B cell (primary cell): Measurements from ENCODE around the gene CENPM. TPM values are rescaled to one million over a fixed set of nuclear protein-coding genes. Genes with fewer than 3 reads are reported as not detected.

ENCODE experiments used
- ATAC-seq: fragments of 200-7000 bp; cut with Tn5 transposase; one replicate; pipeline ENCODE4 v1.10.0; 2021; ENCODE audit warnings: low read depth, mild to moderate bottlenecking, moderate number of reproducible peaks, moderate library complexity
- CTCF ChIA-PET: fragments of 350-600 bp; sonication (Branson Sonifier 250); formaldehyde crosslinking; loops from one replicate; lab custom pipeline; 2021; ENCODE audit warnings: antibody characterized with exemption, inconsistent platforms; lab: Charles Lee
- POLR2A ChIA-PET: fragments of 350-600 bp; sonication (Branson Sonifier 250); formaldehyde crosslinking; loops from one replicate; lab custom pipeline; 2021; ENCODE audit warnings: antibody characterized with exemption; lab: Charles Lee
- DNase-seq: peaks from one replicate; pipeline ENCODE4 v3.0.0; 2013
- H2AFZ ChIP-seq: 2 replicates; pipeline ENCODE4 v1.6.1; 2012; ENCODE audit warnings: mild to moderate bottlenecking, low read depth, low read length; ENCODE audit not compliant: insufficient read depth, poor library complexity, severe bottlenecking
- H3K27ac ChIP-seq, 2 donors: 1 replicate in 1 of 2; 2 replicates in 1 of 2; pipeline ENCODE4 v1.5.1; 2012 to 2013; ENCODE audit warnings: low read length in 2 of 2, mild to moderate bottlenecking in 2 of 2, moderate library complexity in 1 of 2
- H3K27me3 ChIP-seq, 4 experiments: fragments of 200-600 bp in 1 of 4; sonication (generic) in 1 of 4; replicated peaks in 1 of 4; 1 replicate in 2 of 4; 2 replicates in 2 of 4; pipeline versions ENCODE4 v1.6.1 to v1.7.0; 2013 to 2016; ENCODE audit warnings: low read length in 3 of 4, mild to moderate bottlenecking in 2 of 4, mixed read lengths in 1 of 4, moderate library complexity in 1 of 4; ENCODE audit not compliant: insufficient read depth in 4 of 4, control insufficient read depth in 3 of 4; ENCODE audit errors: control extremely low read depth in 1 of 4
- H3K36me3 ChIP-seq, 2 experiments: replicated peaks in 1 of 2; 1 replicate in 1 of 2; 2 replicates in 1 of 2; pipeline versions ENCODE4 v1.6.1 to v1.7.1; 2013; ENCODE audit warnings: low read length in 1 of 2; ENCODE audit not compliant: insufficient read depth in 2 of 2, control insufficient read depth in 1 of 2; ENCODE audit errors: control extremely low read depth in 1 of 2, extremely low read depth in 1 of 2
- H3K4me1 ChIP-seq, 2 donors: fragments of 200-600 bp in 1 of 2; sonication (generic) in 1 of 2; 1 replicate in 1 of 2; 2 replicates in 1 of 2; pipeline versions ENCODE4 v1.5.1 to v1.6.1; 2013 to 2017; ENCODE audit warnings: low read length in 2 of 2; ENCODE audit not compliant: control insufficient read depth in 2 of 2, insufficient read depth in 2 of 2
- H3K4me2 ChIP-seq: replicated peaks from 2 replicates; pipeline ENCODE3; 2012; ENCODE audit warnings: mild to moderate bottlenecking, low read depth, low read length; ENCODE audit not compliant: poor library complexity, severe bottlenecking
- H3K4me3 ChIP-seq, 5 experiments: fragments of 200-600 bp in 1 of 5; sonication (generic) in 1 of 5; 1 replicate in 3 of 5; 2 replicates in 2 of 5; pipeline versions ENCODE4 v1.5.1 to v1.7.0; 2011 to 2016; ENCODE audit warnings: low read length in 4 of 5, mild to moderate bottlenecking in 4 of 5, low read depth in 2 of 5, control low read depth in 1 of 5, moderate library complexity in 1 of 5; ENCODE audit not compliant: insufficient read depth in 1 of 5; ENCODE audit errors: control extremely low read depth in 1 of 5, extremely low read depth in 1 of 5
- H3K79me2 ChIP-seq: fragments of 200-600 bp; sonication (generic); one replicate; pipeline ENCODE4 v1.6.0; 2016; ENCODE audit warnings: low read length; ENCODE audit not compliant: control insufficient read depth, insufficient read depth
- H3K9ac ChIP-seq: fragments of 200-600 bp; sonication (generic); 2 replicates; pipeline ENCODE4 v1.6.1; 2017; ENCODE audit warnings: mild to moderate bottlenecking, low read length, moderate library complexity
- H3K9me3 ChIP-seq, 3 donors: one replicate each; pipeline versions ENCODE4 v1.6.1 to v1.7.1; 2013; ENCODE audit warnings: low read length in 2 of 3; ENCODE audit not compliant: control insufficient read depth in 2 of 3, insufficient read depth in 1 of 3; ENCODE audit errors: control extremely low read depth in 1 of 3
- H4K20me1 ChIP-seq: 2 replicates; pipeline ENCODE4 v1.6.0; 2012; ENCODE audit warnings: mild to moderate bottlenecking, low read length; ENCODE audit not compliant: insufficient read depth, control insufficient read depth, poor library complexity, severe bottlenecking
- H3K27ac Mint-ChIP-seq: one replicate; pipeline ENCODE4 v1.8.0; 2021; ENCODE audit warnings: mixed read lengths
- H3K27me3 Mint-ChIP-seq: one replicate; pipeline ENCODE4 v1.8.0; 2021; ENCODE audit warnings: mixed read lengths
- H3K4me1 Mint-ChIP-seq: one replicate; pipeline ENCODE4 v1.8.0; 2021; ENCODE audit warnings: mixed read lengths
- H3K4me3 Mint-ChIP-seq: one replicate; pipeline ENCODE4 v1.8.0; 2021; ENCODE audit warnings: mixed read lengths
- H3K9me3 Mint-ChIP-seq: one replicate; pipeline ENCODE4 v1.8.0; 2022; ENCODE audit warnings: mixed read lengths; ENCODE audit not compliant: insufficient read depth
- CTCF ChIP-seq: fragments of 200-600 bp; IDR thresholded peaks from one replicate; pipeline ENCODE4 v1.8.0; 2022; ENCODE audit warnings: antibody characterized with exemption, mild to moderate bottlenecking
- EZH2 ChIP-seq: IDR thresholded peaks from 2 replicates; pipeline ENCODE4 v1.6.1; 2012; ENCODE audit warnings: borderline replicate concordance, low read depth, mild to moderate bottlenecking, moderate library complexity, low read length; ENCODE audit not compliant: insufficient read depth, poor library complexity, severe bottlenecking
- WGBS: methylation state at CpG from one replicate; pipeline ENCODE4 v1.1.5; 2013; ENCODE audit warnings: missing lambda C conversion rate; ENCODE audit not compliant: insufficient coverage; 5-methylcytosine and 5-hydroxymethylcytosine counted together
- intact Hi-C: fragments of 100-400 bp; cut with micrococcal nuclease; formaldehyde crosslinking; loops from one replicate; pipeline ENCODE4 v1.10.0; 2022
- polyA plus RNA-seq: library from polyadenylated mRNA; depleted of rRNA; stranded (reverse); fragments of >200 nt; gene quantifications from 2 replicates; pipeline ENCODE4 v1.2.3, GENCODE V29; 2012
- total RNA-seq, 2 donors: library from RNA; stranded (reverse); fragments of 120-200 nt in 1 of 2; gene quantifications; 1 replicate in 1 of 2; 2 replicates in 1 of 2; pipeline versions ENCODE4 v1.2.3 to v1.2.4, GENCODE V29; 2013 to 2022

CENPM gene
- total and polyA plus RNA-seq, 2 donors (not counting 1 experiment from before 2014, with no cell fraction given) = 30.7 to 43.8 TPM

DNA sequence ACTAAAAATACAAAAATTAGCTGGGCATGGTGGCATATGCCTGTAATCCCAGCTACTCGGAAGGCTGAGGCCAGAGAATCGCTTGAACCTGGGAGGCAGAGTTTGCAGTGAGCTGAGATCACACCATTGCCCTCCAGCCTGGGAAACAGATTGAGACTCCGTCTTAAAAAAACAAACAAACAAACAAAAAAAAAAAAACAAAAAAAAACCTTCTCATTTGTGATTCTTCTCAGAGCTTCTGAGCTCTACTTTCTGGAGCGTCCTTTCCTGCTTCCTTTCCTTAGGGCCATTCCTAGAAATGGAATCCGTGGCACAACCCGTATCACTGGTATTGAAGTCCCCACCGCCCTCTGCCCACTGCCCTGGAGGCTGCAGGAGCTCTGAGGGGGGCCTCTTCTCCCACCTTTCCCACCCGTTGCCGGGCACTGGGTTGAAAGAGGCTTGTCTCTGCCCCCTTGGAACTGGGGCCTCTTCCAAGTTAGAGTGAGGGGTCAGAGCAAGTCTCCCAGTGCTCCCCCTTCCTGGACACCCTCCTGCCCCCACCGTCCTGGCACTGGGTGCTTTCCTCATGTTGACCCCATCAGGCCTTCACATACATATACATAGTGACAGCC, 30.1 kb downstream of the CENPM start:
- Histone ChIP-seq H3K9me3 (peaks cover 0 to 15% (median 0%) of the 10 kb centered on the region in 3 donors), H3K9ac (no peak overlapping the region), H3K27me3 (peaks cover 0 to 28% (median 17%) of the 10 kb centered on the region in 4 experiments), H3K36me3 (no peaks in the 10 kb centered on the region), H2AFZ (no peak overlapping the region), H4K20me1 (peaks cover 47% of the 10 kb centered on the region), H3K4me3 (no peak overlapping the region), H3K4me1 (peaks cover 77 to 78% of the 10 kb centered on the region in 2 donors), H3K79me2 (peaks cover 42% of the 10 kb centered on the region), H3K27ac (no peak overlapping the region), H3K4me2 (no peak overlapping the region)
- ChIA-PET POLR2A (interaction anchor here (0.6 to 16.8 kb wide), 8 partner anchors 9 to 136 kb away, joined by 3 to 960 read pairs (median 6); partner anchors contain the start of genes SMIM45 and SREBF2), CTCF (interaction anchor here (1.0 to 17.9 kb wide), 4 partner anchors 9 to 55 kb away, joined by 3 to 499 read pairs (median 6); partner anchors contain the start of gene TNFRSF13C)
- no peak for ATAC-seq
- WGBS = 85% methylated on average over 8 of the region's 10 CpGs
- Mint-ChIP-seq H3K9me3 (no peaks in the 10 kb centered on the region), H3K4me3 (peak overlapping the region; percentile 79), H3K27me3 (peaks cover 5% of the 10 kb centered on the region), H3K4me1 (peaks cover 75% of the 10 kb centered on the region), H3K27ac (peak overlapping the region; percentile 97)
- intact Hi-C loops = no loop called here
- TF ChIP-seq EZH2 = no peak
- no peak for TF ChIP-seq CTCF
- peak; percentile 56 for DNase-seq
